K562 (cell line): Measurements from ENCODE around the gene OTOP3. TPM values are rescaled to one million over a fixed set of nuclear protein-coding genes. Genes with fewer than 3 reads are reported as not detected.

ENCODE experiments used
- CBFA2T3 ChIP-seq: fragments of 450-650 bp; IDR thresholded peaks from 2 replicates; pipeline ENCODE4 v1.6.1; 2017
- CBX3 ChIP-seq, 2 experiments: IDR thresholded peaks; 1 replicate in 1 of 2; 2 replicates in 1 of 2; pipeline ENCODE4 v1.6.1; 2012; ENCODE audit warnings: inconsistent platforms in 2 of 2, low read length in 2 of 2, borderline replicate concordance in 1 of 2, control low read depth in 1 of 2
- CREM ChIP-seq: IDR thresholded peaks from 2 replicates; pipeline ENCODE4 v1.6.1; 2014; ENCODE audit warnings: antibody characterized with exemption, low read depth
- ESRRA ChIP-seq: fragments of 450-650 bp; IDR thresholded peaks from 2 replicates; pipeline ENCODE4 v1.6.1; 2014; ENCODE audit warnings: low read depth, mild to moderate bottlenecking, moderate library complexity, borderline replicate concordance
- GTF2E2 ChIP-seq: fragments of 200-800 bp; sonication (Bioruptor generic); IDR thresholded peaks from 2 replicates; pipeline ENCODE4 v1.6.1; 2016; ENCODE audit warnings: missing genetic modification characterization, missing compliant biosample characterization
- HMGN3 ChIP-seq: IDR thresholded peaks from 2 replicates; pipeline ENCODE4 v1.6.1; 2011; ENCODE audit warnings: borderline replicate concordance, low read depth, mild to moderate bottlenecking, mixed read lengths, low read length; ENCODE audit not compliant: insufficient read length; ENCODE audit errors: extremely low read depth
- HNRNPLL ChIP-seq: fragments of 200-400 bp; formaldehyde crosslinking; IDR thresholded peaks from 2 replicates; pipeline ENCODE4 v1.6.1; 2017; ENCODE audit warnings: low read length, low read depth, mild to moderate bottlenecking; ENCODE audit not compliant: poor library complexity, severe bottlenecking
- KAT2B ChIP-seq: IDR thresholded peaks from one replicate; pipeline ENCODE4 v1.6.1; 2012; ENCODE audit warnings: low read depth, mild to moderate bottlenecking, control low read depth, inconsistent platforms, low read length, moderate library complexity
- MCM3 ChIP-seq: fragments of 450-650 bp; IDR thresholded peaks from 2 replicates; pipeline ENCODE4 v1.6.1; 2016
- MTA3 ChIP-seq: fragments of 450-650 bp; formaldehyde crosslinking; IDR thresholded peaks from 2 replicates; pipeline ENCODE4 v1.6.1; 2017; ENCODE audit warnings: mild to moderate bottlenecking, borderline replicate concordance
- MXI1 ChIP-seq: IDR thresholded peaks from 2 replicates; pipeline ENCODE4 v1.6.1; 2011; ENCODE audit warnings: low read depth, mild to moderate bottlenecking, improper control_type of control experiment, low read length
- NFYB ChIP-seq: IDR thresholded peaks from 2 replicates; pipeline ENCODE4 v1.6.1; 2011; ENCODE audit warnings: mild to moderate bottlenecking, moderate library complexity; ENCODE audit not compliant: insufficient read length; ENCODE audit errors: extremely low read depth
- RB1 ChIP-seq: fragments of 450-650 bp; IDR thresholded peaks from 2 replicates; pipeline ENCODE4 v1.6.1; 2017; ENCODE audit warnings: low read depth, mild to moderate bottlenecking
- RFX7 ChIP-seq: fragments of 250-450 bp; sonication (Bioruptor Pico); IDR thresholded peaks from 2 replicates; pipeline ENCODE4 v1.5.1; 2021; ENCODE audit warnings: mild to moderate bottlenecking
- TAF1 ChIP-seq: IDR thresholded peaks from 2 replicates; pipeline ENCODE4 v1.6.1; 2011; ENCODE audit warnings: mild to moderate bottlenecking, low read length, moderate library complexity; ENCODE audit not compliant: insufficient read depth, control insufficient read depth, severe bottlenecking; ENCODE audit errors: extremely low read depth
- TSC22D4 ChIP-seq: fragments of 450-650 bp; IDR thresholded peaks from 2 replicates; pipeline ENCODE4 v1.6.1; 2016; ENCODE audit warnings: missing genetic modification characterization, missing biosample characterization, control low read depth
- ZC3H8 ChIP-seq: fragments of 450-650 bp; IDR thresholded peaks from 2 replicates; pipeline ENCODE4 v1.6.1; 2017
- ZEB2 ChIP-seq: fragments of 450-650 bp; IDR thresholded peaks from 2 replicates; pipeline ENCODE4 v1.6.1; 2016
- ZNF134 ChIP-seq: fragments of 250-450 bp; sonication (Bioruptor Pico); conservative IDR thresholded peaks from 2 replicates; pipeline ENCODE4 v1.4.0; 2020
- polyA plus RNA-seq, 8 experiments: library from polyadenylated mRNA; depleted of rRNA in 4 of 8; stranded (reverse) in 5 of 8; unstranded in 3 of 8; fragments of >200 nt; fragmentation: Nextera tagmentation in 2 of 8; fragmentation: Illumina TruSeq in 1 of 8; extraction: Ambion mirVana in 2 of 8; extraction: Trizol in 1 of 8; gene quantifications; 2 replicates each; pipeline versions ENCODE4 v1.2.1 to v1.2.3, GENCODE V29; 2011 to 2014; ENCODE audit warnings: inconsistent platforms in 1 of 8, missing spikeins in 1 of 8
- total RNA-seq, 7 experiments: library from RNA; depleted of rRNA in 6 of 7; stranded (reverse); fragments of >200 nt in 6 of 7; fragmentation: Illumina TruSeq in 2 of 7; extraction: Trizol in 2 of 7; gene quantifications; 2 replicates each; pipeline versions ENCODE4 v1.2.1 to v1.2.3, GENCODE V29; 2011 to 2021; ENCODE audit warnings: low replicate concordance in 1 of 7
- TF ChIP-seq, protein P1 (sequence below): fragments of 450-650 bp; formaldehyde crosslinking; IDR thresholded peaks from 2 replicates; pipeline ENCODE4 v1.4.0; 2020; ENCODE audit warnings: mild to moderate bottlenecking, moderate library complexity
- TF ChIP-seq, protein P2 (sequence below): fragments of 450-650 bp; IDR thresholded peaks from 2 replicates; pipeline ENCODE4 v1.6.1; 2014; ENCODE audit warnings: low read depth, mild to moderate bottlenecking, moderate library complexity, borderline replicate concordance
- TF ChIP-seq, protein P3 (sequence below): sonication (generic); formaldehyde crosslinking; IDR thresholded peaks from 2 replicates; pipeline ENCODE4 v1.9.0; 2022; ENCODE audit warnings: mild to moderate bottlenecking, missing genetic modification reagents
- TF ChIP-seq, protein P4 (sequence below), 2 experiments: IDR thresholded peaks; 2 replicates each; pipeline ENCODE4 v1.6.1; 2011; ENCODE audit warnings: borderline replicate concordance in 1 of 2, control low read depth in 1 of 2, low read depth in 1 of 2, low read length in 1 of 2, mild to moderate bottlenecking in 1 of 2, mixed read lengths in 1 of 2, moderate library complexity in 1 of 2; ENCODE audit not compliant: insufficient read depth in 1 of 2, insufficient read length in 1 of 2, poor library complexity in 1 of 2, severe bottlenecking in 1 of 2; ENCODE audit errors: extremely low read depth in 1 of 2

OTOP3 gene
- total and polyA plus RNA-seq, 9 of the 15 experiments (the other 6 are each of a cell fraction or from before 2014, with no cell fraction given): not detected

DNA sequence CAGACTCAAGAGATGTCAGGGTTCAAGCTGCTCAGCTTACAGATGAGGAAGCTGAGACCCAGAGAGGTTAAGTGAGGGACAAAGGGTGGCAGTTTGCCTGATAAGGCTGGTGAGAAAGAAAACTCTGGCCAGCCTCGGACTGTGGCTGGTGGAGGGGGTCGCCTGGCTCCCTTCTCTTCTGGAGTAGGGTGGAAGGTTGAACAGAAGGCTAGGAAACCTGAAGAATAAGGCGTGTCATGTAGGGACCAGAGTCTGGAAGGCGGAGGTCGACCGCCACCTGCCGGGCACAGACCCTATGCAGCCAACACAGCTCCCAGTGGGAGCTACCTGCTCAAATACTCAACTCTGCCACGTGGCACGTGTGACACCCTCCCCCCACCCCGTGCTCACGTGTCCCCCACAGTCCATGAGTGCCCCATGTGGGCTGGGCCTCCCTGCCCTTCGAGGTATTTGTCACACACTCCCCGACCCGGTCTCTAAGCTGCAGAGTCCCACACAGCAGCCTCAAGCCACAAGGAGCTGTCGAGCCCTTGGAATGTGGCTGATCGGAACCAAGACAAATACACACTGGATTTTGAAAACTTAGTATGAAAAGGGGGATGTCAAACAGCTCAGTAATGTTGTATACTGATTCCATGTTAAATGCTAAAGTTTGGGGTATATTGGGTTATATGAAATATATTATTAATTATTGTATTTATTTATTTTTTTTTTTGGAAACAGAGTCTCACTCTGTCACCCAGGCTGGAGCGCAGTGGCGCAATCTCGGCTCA lies 25.1 kb downstream of the OTOP3 start (continued):
- no peak for TF ChIP-seq HNRNPLL
- peak; percentile 59; the same call in 1 of the 2 replicates for TF ChIP-seq ESRRA
- TF ChIP-seq, protein P1, sequence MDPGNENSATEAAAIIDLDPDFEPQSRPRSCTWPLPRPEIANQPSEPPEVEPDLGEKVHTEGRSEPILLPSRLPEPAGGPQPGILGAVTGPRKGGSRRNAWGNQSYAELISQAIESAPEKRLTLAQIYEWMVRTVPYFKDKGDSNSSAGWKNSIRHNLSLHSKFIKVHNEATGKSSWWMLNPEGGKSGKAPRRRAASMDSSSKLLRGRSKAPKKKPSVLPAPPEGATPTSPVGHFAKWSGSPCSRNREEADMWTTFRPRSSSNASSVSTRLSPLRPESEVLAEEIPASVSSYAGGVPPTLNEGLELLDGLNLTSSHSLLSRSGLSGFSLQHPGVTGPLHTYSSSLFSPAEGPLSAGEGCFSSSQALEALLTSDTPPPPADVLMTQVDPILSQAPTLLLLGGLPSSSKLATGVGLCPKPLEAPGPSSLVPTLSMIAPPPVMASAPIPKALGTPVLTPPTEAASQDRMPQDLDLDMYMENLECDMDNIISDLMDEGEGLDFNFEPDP: no peak
- no peak for TF ChIP-seq TSC22D4 (tag)
- TF ChIP-seq, protein P2, sequence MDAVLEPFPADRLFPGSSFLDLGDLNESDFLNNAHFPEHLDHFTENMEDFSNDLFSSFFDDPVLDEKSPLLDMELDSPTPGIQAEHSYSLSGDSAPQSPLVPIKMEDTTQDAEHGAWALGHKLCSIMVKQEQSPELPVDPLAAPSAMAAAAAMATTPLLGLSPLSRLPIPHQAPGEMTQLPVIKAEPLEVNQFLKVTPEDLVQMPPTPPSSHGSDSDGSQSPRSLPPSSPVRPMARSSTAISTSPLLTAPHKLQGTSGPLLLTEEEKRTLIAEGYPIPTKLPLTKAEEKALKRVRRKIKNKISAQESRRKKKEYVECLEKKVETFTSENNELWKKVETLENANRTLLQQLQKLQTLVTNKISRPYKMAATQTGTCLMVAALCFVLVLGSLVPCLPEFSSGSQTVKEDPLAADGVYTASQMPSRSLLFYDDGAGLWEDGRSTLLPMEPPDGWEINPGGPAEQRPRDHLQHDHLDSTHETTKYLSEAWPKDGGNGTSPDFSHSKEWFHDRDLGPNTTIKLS: peak; percentile 100
- peak; percentile 75 for TF ChIP-seq ZEB2
- TF ChIP-seq MTA3: peak; percentile 48; the same call in 1 of the 2 replicates
- TF ChIP-seq RFX7 (CRISPR knock-in tag): no peak
- TF ChIP-seq ZC3H8: no peak
- TF ChIP-seq MCM3: no peak
- TF ChIP-seq RB1: peak; percentile 81
- no peak for TF ChIP-seq KAT2B
- TF ChIP-seq ZNF134 (CRISPR knock-in tag): no peak
- no peak for TF ChIP-seq HMGN3
- TF ChIP-seq NFYB: no peak
- TF ChIP-seq, protein P3, sequence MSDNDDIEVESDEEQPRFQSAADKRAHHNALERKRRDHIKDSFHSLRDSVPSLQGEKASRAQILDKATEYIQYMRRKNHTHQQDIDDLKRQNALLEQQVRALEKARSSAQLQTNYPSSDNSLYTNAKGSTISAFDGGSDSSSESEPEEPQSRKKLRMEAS (CRISPR knock-in tag): peak; percentile 98
- peak in 1 of 2 experiments; percentile 94; a peak in 2 of 3 replicates for TF ChIP-seq CBX3 (IDR thresholded peaks at IDR 0.05; ENCODE audit: borderline replicate concordance in 1 of 2, low read length in 2 of 2)
- TF ChIP-seq TAF1: no peak
- TF ChIP-seq MXI1: 0 out of 2 replicates have a peak, but pooled peaks have one; percentile 29
- TF ChIP-seq, protein P4, sequence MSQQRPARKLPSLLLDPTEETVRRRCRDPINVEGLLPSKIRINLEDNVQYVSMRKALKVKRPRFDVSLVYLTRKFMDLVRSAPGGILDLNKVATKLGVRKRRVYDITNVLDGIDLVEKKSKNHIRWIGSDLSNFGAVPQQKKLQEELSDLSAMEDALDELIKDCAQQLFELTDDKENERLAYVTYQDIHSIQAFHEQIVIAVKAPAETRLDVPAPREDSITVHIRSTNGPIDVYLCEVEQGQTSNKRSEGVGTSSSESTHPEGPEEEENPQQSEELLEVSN (IDR thresholded peaks at IDR 0.05; ENCODE audit: borderline replicate concordance in 1 of 2, extremely low read depth in 1 of 2, insufficient read depth in 1 of 2, insufficient read length in 1 of 2, low read depth in 1 of 2, low read length in 1 of 2, poor library complexity in 1 of 2, severe bottlenecking in 1 of 2): peak; percentile 96
- TF ChIP-seq GTF2E2 (tag): no peak
- TF ChIP-seq CBFA2T3: peak; percentile 32
- peak; percentile 65 for TF ChIP-seq CREM
